CD4-positive, alpha-beta T cell treated with Interleukin-17A for 4 hours (primary cell): ENCODE measurements around the gene APP.
A peak's percentile ranks its signal among the peaks of the same experiment; 100 is the strongest.

Source experiments
- DNase-seq: peaks from one replicate; pipeline ENCODE4 v3.0.0-alpha.2; 2020; ENCODE audit warnings: mixed read lengths

The APP gene

GRCh38 chr21:25967901-25968438 lies 202.6 kb downstream of the APP start:
- peak; percentile 12 for DNase-seq

DNA sequence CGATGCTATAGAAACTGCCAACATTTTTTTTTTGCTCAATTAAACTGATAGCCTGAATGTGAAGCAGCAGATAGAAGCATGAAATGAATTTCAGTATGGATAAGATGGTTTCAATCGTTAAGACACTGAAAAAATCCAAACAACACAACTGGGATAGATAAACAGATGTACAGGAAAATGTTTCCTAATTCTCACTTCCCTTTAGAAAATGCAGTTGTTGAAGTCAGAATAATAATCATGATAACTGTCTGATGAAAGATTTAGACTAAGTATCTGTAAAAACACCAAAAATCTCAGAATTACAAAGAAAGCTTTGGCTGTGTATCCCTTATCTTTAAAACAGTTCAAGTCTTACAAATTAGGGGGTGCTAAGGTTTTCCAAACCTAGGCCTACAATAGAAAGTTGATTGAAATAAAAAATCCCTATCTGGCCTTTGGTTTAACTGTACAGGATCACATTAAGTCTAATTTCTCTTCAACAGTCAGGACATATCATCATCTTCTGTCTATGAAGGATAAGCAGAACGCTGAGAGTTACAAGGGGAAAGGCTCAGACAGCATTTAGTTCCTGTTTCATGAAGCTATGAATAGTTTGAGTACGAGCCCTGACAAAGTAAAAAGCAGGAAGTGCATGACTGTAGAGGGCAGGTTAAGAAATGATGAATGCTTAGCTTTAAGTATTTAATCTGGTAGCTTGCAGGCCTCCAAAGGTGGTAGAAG lies 203.2 kb downstream of the APP start:
- no peak for DNase-seq

DNA sequence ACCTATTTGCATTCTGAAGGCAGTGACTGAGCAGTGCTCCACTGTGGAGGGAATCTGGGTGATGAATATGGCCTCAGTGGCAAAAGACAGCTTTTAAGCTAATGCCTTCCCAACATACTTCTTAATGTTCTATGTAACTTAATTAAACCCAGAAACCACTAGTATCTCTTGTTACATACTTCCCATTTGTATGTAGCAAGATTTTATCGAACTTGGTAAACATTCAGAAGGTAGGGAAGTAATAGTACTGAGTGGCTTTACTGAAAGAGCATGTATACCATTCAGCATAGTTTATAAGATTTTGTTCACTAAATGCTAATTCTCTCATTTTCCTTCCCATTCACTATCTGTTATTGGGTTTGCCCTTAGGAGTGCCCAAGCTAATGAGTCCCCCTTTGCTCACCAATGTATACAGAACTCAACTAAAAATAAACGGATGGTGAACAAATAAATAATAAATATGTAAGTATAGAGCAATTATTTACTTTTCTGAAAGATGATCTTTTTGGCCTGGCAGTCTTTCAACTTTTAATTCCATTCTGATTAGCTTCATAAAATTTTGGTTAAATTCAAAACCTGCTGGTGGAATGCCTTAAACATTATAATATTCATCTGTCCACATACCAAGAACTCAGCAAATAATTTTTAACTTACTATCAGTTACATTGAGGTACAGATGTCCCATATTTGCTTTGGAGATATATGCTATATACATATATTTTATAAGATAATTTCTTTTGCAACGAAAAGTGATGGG lies 204.4 kb downstream of the APP start:
- DNase-seq, result no peak

GRCh38 chr21:25964926-25965325 lies 205.6 kb downstream of the APP start:
- DNase-seq, result no peak

DNA sequence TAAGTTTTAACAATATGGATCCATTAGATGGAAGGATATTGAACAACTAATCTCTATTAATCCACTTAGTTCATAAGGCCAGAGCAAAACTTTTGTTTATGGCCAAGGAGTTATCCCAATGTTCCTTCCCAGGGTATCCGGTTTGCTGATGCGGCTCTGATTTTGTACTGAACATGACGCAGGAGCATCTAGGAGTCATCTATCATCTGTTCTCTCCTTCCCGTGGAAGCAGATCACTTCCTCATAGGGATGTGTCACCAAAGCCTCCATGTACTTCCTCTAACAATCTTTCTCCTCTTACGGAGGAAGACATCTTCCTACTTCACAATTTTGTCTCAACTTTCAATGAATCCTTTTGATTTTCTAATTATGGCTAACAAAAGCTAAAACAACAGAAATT lies 206.6 kb downstream of the APP start:
- DNase-seq, result no peak

DNA sequence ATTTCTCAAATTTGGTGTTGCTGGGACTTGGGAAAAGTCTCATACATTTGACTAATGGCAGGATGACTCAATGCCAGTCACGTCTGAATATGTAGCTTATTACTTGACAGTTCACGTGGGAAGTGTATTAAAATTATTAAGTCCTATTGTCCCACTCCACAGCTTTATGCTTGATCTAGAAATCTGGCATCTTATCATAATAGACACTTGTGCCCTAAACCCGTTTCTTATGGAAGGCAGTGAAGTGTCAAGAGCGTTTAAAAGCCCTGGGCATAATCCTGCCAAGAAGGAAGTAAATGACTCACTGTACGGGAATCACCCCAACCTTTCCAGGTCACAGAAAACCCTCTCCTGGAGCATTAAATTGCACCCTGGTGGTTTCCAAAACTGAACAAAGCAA lies 207.4 kb downstream of the APP start:
- DNase-seq, result no peak

GRCh38 chr21:25961042-25961441 lies 209.5 kb downstream of the APP start:
- no peak for DNase-seq

DNA sequence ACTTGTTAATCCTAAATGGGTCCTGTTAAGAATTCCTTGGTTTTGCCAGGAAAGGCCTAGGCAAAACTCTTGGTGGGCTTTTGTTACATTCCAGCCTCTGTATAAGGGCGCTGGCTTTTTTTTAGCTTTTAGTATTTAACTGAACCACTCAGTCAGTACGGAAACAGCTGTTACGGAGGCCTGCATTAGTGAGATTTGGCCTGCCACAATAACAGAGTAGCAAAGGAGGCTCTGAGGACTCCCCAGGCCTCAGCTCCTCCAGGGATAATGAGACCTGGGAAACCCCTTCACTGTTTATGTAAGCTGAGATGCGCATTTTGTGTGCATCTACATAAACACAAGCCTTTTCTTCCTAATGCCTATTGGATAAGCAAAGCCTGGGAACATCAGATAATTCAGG lies 210.2 kb downstream of the APP start:
- no peak for DNase-seq

GRCh38 chr21:25959799-25960198 lies 210.8 kb downstream of the APP start:
- DNase-seq, result no peak

- no peak for DNase-seq
Measured at GRCh38 chr21:25956993-25957714, 213.4 kb downstream of the APP start.

- no peak for DNase-seq
Measured at GRCh38 chr21:25955646-25956045, 214.9 kb downstream of the APP start.

- no peak for DNase-seq
Measured at GRCh38 chr21:25953659-25954058, 216.9 kb downstream of the APP start.

DNA sequence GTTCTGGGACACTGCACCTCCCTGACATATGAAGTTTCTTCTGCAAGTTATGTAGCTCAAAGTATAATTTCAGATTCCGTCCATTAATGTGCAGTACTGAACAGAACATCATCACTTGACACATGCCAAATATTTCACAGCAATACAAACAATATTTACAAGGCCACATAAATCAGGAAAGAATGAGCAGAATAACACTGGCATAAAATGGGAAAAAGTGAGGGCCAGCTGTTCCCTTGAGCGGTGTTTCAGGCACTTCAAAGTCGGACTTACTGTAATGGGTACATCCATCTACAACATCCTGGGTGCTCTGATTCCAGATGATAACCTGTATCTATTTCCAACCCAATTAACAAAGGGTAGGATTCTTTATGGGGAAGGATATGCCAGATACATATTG lies 217.4 kb downstream of the APP start:
- DNase-seq, result no peak

DNA sequence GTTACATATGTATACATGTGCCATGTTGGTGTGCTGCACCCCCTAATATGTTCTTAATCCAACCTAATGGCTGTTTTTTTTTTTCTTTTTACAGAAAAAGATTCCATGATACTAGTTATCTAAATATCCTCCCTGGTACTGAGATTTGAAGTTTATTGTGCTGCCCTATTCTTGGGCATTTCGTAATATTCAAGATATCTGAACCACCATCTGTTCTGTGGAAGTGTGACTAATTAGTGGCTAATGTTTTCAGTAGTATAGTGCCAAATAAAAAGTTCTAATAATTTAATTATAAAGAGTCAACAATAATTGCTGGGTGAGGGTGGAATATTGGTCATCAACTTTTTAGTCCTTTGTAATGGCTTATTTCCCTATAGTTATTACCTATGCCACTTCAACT lies 218.3 kb downstream of the APP start:
- DNase-seq, result no peak

- DNase-seq, result no peak
Measured at GRCh38 chr21:25949701-25950100, 220.9 kb downstream of the APP start.

GRCh38 chr21:25944672-25945213 lies 225.8 kb downstream of the APP start:
- no peak for DNase-seq

- no peak for DNase-seq
Measured at GRCh38 chr21:25944082-25944481, 226.5 kb downstream of the APP start.

- DNase-seq, result no peak
Measured at GRCh38 chr21:25942135-25942534, 228.4 kb downstream of the APP start.

DNA sequence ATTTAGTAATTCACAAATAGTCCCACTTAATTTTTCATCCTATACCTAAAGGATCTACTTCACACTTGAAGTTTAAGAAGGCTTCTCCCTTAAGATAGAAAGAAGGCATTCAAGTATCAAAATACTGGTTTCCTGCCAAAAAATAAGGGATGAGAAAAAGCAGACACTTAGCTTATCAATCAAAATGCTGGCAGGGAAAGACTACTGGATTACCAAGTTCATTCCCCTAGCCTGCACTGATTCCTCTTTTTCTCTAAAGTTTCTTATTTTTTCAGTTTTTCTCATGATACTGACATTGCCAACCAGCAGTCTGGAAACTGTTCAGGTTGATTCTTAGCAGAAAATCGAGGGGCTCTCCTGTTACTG lies 231.2 kb downstream of the APP start:
- no peak for DNase-seq

DNA sequence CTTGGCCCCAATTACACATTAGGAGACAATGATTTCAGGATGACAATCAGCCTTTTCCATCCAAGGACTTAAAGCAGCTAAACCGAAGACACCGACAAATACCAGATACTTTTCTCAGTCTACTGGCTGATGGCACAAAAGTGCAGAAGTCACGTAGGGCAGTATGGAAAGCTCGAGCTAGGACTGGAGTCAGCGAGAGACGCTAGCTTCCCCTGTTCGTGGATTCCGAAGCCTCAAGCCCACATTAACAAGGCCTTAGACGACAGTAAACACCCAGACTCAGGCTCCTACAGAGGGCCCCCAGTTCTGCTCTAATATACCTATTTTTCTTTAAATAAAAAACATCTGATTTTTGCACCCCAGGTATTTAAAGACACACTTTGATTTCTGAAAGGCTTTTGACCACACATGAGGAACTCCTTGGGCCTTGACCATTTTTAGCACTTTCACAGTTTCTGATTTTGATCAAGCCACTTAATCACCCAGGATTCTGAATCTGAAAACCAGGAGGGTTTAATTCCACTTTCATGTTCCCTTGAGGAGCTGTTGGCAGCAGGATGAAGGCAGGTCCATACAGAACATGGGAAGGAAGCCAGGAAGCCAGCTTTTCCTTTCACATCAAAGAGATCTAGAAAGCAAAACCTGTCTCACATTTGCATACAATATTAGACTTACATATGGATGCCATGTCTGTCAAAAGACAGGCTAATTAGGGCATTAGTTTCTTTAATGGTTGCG lies 231.7 kb downstream of the APP start:
- no peak for DNase-seq

GRCh38 chr21:25936776-25937175 lies 233.8 kb downstream of the APP start:
- no peak for DNase-seq

DNA sequence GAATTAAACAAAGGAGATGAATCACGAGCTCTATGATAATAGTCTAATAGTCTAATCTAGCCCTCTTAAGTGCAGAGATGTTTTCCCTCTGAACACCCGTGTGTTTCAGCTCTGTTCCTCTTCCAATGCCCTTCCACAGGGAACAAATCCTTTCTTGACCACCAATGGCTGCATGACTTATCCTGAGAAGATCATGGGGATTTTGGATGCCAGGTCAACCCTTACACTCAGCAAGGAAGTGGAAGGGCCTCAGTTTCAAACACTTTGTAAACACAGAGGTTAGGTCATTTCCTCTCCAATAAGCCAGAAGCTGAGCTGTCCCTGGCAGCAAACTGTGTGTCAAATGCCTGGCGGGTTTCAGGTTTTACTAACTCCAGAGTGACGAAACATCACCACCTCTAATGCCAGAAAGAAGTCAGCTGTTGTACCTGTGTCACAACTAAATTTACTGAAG lies 235.8 kb downstream of the APP start:
- no peak for DNase-seq

DNA sequence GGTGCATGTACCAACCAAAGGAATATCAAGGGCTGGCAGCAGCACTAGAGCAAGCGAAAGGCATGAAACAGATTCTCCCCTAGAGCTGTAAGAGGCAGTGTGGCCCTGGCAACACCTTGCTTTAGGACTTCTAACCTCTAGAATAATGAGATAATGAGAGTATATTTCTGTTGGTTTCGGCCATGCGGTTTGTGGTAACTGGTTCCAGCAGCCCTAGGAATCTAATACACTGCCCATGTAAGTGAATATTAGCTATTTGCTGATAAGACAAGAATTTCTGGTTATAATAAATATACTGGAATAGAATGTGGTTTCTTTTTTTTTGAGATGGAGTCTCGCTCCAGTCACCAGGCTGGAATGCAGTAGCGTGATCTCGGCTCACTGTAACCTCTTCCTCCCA lies 236.4 kb downstream of the APP start:
- DNase-seq, result no peak
